GM10266 (cell line): Measurements from ENCODE around the gene MARCHF5.

Experiments
- DNase-seq: peaks from one replicate; pipeline ENCODE4 v3.0.0; 2012; ENCODE audit errors: extremely low spot score
- CTCF ChIP-seq: IDR thresholded peaks from 2 replicates; pipeline ENCODE4 v1.5.1; 2012; ENCODE audit warnings: mild to moderate bottlenecking, low read depth; ENCODE audit not compliant: control insufficient read depth, insufficient read depth; ENCODE audit errors: missing control alignments

Gene MARCHF5

GRCh38 chr10:92284112-92284704 is 6.8 kb upstream of the MARCHF5 start:
- TF ChIP-seq CTCF, result no peak
- peak; percentile 21 for DNase-seq

GRCh38 chr10:92290076-92290836 is 711 bp upstream of the MARCHF5 start:
- DNase-seq, result peak; percentile 36
- TF ChIP-seq CTCF, result no peak

GRCh38 chr10:92291616-92291865 is 574 bp downstream of the MARCHF5 start:
- DNase-seq, result no peak
- no peak for TF ChIP-seq CTCF

- TF ChIP-seq CTCF, result peak; percentile 66
- peak; percentile 63 for DNase-seq
Measured at GRCh38 chr10:92291921-92292845, 1.2 kb downstream of the MARCHF5 start.

- DNase-seq, result no peak
Measured at GRCh38 chr10:92298487-92298886, 7.5 kb downstream of the MARCHF5 start.

GRCh38 chr10:92303096-92303495 is 12.1 kb downstream of the MARCHF5 start:
- TF ChIP-seq CTCF, result no peak
- no peak for DNase-seq

More at GRCh38 chr10:92298487-92298886, 7.5 kb downstream of the MARCHF5 start:
- no peak for TF ChIP-seq CTCF

GRCh38 chr10:92304061-92304460 is 13.1 kb downstream of the MARCHF5 start:
- no peak for DNase-seq
- no peak for TF ChIP-seq CTCF
